Smooth muscle cell of the umbilical artery (primary cell): Measurements from ENCODE around the gene ZDHHC22. TPM values are rescaled to one million over a fixed set of nuclear protein-coding genes. Genes with fewer than 3 reads are reported as not detected.

Experiments used
- total RNA-seq: library from RNA; depleted of rRNA; stranded (reverse); fragments of >200 nt; gene quantifications from 2 replicates; pipeline ENCODE4 v1.2.3, GENCODE V29; 2014

ZDHHC22 gene, protein sequence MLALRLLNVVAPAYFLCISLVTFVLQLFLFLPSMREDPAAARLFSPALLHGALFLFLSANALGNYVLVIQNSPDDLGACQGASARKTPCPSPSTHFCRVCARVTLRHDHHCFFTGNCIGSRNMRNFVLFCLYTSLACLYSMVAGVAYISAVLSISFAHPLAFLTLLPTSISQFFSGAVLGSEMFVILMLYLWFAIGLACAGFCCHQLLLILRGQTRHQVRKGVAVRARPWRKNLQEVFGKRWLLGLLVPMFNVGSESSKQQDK
- not detected in 2 replicates for total RNA-seq

DNA sequence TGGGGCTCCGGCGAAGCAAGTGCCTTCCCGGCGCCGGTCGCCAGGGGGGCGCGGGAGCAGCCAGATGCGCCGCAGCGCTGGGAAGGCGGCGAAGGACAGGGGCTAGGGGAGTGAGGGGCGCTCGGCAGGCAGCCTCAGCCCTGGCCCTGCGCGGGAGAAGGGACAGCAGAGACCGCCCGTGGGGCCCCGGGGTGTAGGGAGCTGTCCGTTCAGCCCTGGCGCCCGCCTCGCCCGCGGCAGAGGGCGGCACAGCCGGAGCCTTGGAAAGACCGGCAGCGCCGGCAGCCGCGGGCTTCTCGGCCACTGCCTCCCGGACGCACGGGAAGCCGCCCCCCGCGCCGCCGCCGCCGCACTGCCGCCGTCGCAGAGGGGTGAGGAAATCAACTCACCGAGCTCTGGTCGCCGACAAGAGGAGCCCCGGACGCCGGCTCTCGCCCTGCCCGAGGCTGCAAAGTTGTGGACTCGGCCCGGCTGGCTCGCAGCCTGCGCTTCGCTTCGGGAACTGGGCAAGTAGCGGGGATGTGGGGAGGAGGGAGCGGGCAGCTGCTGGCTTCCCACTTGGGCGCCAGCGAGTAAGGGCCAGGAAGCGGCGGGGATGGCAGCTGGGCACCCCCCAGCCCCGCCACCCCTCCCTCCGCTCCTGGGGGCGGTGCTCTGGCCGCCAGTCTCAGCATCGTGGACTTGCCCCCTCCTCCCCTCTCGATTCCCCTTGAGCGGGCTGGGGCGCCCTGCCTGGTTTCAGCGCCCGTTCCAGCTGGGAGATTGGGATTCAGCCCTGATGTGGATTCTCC is at the start of gene ZDHHC22:
Gene ZDHHC22, minus strand, starts transcription at position 578 of the 791 bp plus-strand sequence. CDS start 2,053 bp downstream, outside the sequence.

DNA sequence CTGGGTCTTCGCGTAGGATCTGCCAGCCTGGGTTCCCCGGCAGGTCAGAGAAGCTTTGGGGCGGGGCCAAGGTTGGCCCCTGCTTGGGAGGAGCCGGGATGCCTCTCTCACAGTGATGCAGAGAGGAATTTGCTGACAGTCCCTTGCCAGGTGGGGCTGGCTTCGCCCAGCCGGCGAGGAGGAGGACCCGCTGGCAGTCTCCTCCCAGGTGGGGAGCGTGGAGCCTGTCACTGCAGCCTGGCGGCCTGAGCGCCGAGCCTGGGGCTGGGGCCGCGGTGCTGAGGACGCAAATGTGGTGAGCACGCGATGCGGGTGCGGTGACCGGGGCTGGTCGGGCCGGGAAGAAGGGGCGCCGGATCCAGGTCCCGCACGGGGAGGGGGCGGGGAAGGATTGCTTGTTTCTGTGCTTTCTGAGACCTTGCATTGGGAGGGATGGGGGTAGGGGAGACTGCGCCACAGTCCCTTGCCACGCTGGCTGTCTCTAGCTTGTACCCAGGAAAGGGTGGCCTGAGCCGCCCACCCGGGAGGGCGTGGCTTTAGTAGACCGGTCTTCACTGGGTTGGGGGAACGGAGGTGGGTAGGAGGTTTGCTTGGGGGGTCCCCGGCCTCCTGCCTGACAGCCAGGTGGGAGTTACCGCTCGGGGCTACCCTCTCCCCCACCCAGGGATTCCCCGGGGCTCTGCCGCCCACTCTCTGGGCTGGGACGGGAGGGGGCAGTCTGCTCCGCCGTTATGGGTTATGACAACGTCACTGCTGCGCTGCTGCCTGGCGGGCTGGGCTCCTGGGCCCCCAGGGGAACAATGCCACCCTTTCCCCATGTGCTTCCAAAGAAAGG is 40.2 kb upstream of the ZDHHC22 start, which contains the start of gene TMEM63C:
Gene TMEM63C, plus strand, starts transcription at position 196 of the 835 bp plus-strand sequence. CDS start 37,016 bp downstream, outside the sequence.

DNA sequence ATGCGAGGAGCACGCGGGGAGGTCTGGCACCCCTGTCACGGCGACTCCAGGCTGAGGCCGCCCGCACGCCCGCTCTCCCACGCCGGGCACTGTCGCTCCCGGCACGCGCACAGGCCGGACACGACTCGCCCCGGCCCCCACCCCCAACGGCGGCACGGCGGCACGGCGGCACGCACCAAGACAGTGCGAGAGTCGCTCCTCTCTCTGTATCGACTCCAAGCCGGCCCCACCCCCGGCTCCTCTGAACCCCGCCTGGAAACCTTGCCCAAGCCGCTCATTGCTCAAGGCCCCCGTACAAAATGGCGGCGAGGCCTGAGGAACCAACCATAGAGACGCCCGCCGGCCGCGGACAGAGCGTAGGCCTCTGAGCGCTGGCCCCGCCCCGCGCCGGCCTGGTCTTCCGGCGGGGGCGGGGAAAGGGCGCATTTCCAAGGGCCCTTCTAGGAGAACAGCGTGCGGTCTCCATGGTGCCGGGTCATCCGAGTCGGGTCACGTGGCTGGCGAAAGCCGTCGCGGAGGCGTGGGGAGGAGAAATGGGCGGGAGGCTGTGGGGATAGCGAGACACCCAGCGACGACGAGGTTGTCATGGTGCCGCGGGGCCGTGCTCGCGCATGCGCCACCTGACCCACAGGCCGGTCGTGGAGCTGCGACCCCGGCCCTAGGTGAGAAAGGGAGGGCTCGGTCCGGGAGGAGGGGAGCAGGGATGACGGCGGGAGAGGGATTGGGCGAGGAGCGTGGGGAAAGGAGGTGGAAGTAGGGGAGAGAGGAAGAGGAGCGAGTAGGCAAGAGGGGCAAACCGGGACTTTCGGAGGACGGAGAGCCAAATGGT is 43.7 kb downstream of the ZDHHC22 start, which contains the start of gene CIPC:
Gene CIPC, plus strand, starts transcription at position 559 of the 829 bp plus-strand sequence. CDS start 7,451 bp downstream, outside the sequence.

Other genes starting within 250 kb of the ZDHHC22 start
- 40.7 and 45.4 TPM in 2 replicates for gene IRF2BPL, start 113.1 kb downstream of the ZDHHC22 start, total RNA-seq
- 11.6 and 13.7 TPM in 2 replicates for gene CIPC, start 43.5 kb downstream of the ZDHHC22 start, total RNA-seq
- 0.30 and 0.46 TPM in 2 replicates for gene TMEM63C, start 40.0 kb upstream of the ZDHHC22 start, total RNA-seq
- gene NGB, start 129.4 kb upstream of the ZDHHC22 start, total RNA-seq = not detected in 2 replicates
- gene POMT2, start 179.1 kb upstream of the ZDHHC22 start, total RNA-seq = 13.7 and 18.9 TPM in 2 replicates
- 14.2 and 20.8 TPM in 2 replicates for gene GSTZ1, start 179.2 kb upstream of the ZDHHC22 start, total RNA-seq
- gene TMED8, start 235.3 kb upstream of the ZDHHC22 start, total RNA-seq = 13.7 and 14.3 TPM in 2 replicates
- gene SAMD15, start 235.6 kb upstream of the ZDHHC22 start, total RNA-seq = 0.88 and 1.8 TPM in 2 replicates